Stimulated activated CD8-positive, alpha-beta memory T cell treated with anti-CD3 and anti-CD28 coated beads, Interleukin-2, amount 100 ng/mL, for 48 hours (primary cell): ENCODE results near the gene TCHHL1.

Source experiments
- DNase-seq, 2 donors: peaks; one replicate each; pipeline ENCODE4 v3.0.0-alpha.2; 2020; ENCODE audit warnings: low read depth in 2 of 2

TCHHL1 gene

DNA sequence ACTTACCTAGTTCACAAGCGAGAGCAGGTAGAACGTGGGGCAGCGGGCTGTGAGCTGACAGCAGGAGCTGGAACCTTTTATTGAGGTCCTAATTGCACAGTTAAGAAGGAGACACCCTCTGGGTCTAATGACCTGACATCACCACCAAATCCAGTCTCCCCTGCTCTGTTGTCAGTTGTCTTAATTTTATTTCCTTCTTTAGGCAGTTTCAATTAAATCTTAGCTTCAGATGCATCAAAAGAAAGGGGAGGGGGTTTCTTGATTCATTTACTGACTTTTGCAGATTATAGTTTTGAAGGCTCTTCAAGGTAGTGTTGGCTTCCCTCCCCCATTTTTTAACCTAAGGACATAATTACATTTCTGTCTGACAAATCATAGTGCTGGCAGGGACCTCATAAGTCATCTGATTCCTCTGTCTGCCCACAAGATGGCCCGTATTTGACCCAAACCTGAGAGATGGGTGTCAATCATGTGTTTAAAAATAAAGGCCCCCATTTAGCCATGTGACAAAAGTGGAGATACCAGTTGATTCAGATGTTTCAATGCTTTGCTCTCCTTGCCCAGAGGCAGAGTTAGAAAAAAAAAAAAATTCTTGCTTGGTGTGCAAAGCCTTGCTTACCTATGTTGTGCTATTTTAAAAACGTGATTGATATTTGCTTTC lies at the start of gene TCHHL1:
TCHHL1 (minus strand) TSS at position 51 of the 661 bp plus-strand sequence. CDS start 921 bp downstream, outside the sequence.
- no peak for DNase-seq

DNA sequence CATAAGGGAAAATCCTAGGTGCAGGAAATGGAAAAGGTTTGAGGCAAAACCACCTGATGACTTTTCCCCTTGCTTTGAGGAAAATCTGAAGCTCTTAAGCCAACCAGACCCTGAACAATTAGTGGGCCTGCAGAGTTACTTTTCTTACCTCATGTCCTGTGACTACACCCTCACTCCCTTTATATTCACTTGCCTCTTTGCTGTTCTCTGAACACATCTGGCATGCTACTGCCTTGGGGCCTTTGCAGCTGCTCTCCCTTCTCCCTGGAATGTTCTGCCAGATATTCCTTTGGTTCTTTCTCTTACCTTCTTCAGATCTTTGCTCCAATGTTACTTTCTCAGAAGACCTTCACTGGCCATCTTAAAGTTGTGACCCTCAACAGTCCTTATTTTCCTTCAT lies 48.4 kb upstream of the TCHHL1 start:
- no peak for DNase-seq

DNA sequence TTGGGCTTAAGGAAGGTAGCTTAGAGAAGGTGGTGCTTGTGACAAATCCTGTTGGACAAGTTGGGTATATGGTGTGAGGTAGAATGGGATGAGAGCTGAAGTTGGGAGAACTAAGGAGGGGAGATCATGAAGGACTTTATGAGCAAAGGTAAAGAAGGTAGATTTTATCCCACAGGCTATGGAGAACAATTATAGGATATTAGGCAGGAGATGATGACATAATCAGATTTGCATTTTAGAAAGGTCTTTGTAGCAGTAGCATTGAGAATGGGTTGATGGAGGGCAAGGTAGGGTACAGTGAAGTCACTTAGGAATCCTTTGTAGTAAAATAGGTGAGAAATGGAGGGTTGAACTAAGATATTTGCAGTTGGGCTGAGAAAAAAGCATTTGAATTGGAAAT lies 41.3 kb upstream of the TCHHL1 start:
- DNase-seq: no peak

DNA sequence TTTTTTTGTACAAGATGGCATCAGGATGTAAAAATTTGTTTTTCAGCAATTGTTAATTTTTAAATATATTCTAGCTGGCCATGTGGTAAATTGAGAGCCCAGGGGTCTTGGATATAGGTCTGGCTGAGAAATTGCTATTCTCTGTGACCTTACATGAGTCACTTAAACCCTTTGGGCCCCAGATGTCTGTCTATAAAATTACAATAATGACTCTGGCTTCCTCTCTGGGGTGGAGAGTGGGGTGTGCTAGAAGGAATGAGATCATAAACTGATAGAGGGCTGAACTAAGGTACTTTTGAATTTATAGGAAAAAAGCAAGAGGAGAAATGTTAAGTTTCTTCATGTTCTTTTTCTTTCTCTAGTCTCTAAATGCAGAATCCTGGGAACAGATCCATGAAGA lies 38.8 kb upstream of the TCHHL1 start:
- no peak for DNase-seq

DNA sequence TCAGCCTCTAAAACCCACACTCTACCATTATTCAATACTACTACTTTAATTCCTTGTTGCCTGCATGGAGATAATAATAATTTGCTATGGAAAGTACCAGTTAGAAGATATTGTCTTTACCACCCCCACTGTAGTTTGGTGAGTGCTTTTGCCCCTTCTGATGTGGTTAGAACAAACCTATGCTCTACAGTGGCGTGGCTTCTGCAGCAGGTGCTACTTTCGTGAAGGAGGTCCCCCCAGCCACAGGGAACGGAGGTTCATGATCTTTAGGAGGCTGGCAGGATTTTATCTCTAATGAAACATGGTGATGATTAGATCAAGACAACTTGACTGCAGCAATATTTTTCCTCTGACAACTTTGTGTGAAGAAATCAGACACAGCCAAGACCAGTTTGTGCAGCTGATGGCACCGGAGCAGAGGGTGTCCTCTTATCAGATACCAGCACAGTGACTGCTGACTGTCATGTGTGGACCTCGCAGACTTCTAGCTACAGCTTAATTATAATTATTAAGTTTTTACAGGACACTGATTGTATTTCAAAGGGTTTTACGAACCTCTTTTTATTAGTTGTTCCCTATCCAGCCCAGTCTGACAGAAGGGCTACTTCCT lies 37.1 kb upstream of the TCHHL1 start:
- no peak for DNase-seq

DNA sequence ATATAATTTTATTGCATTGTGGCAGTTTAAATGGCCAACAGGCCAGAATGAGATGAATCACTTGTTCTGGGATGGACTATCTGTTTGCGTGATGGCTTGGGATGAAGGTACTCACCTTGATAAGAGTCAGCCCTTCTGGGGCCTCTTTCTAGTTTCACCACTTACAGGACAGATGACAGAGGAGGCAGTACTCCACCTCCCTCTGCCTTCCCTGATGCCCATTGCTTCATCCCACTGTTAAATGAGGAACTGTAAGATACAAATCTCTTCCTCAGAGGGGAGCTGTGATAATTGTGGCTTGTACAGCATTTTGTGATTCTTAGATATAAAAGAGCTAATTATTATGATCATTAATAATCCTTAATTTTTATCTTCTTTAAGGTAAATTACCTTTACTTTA lies 30.1 kb upstream of the TCHHL1 start:
- no peak for DNase-seq

DNA sequence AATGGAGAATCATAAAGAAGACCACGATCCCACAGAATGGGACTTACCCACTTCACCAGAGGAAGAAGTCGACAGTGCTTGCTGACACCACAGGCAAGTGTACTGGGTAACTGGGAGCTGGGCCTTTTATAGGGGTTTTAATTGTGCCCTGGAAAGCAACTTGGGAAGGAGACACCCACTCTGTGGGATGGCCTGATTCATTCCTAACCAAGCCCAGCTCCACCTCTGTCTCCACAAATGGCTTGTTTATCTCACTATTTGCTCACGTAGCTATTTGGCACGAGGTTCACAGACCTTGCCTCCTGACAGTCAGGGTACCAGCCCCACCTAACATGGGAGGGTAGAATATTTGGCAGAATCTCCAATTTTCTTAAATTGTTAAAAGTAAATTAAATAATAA lies 26.5 kb upstream of the TCHHL1 start, which contains the start of gene TCHH:
TCHH (minus strand) TSS at position 101 of the 400 bp plus-strand sequence. CDS start 1,364 bp downstream, outside the sequence.
- no peak for DNase-seq

DNA sequence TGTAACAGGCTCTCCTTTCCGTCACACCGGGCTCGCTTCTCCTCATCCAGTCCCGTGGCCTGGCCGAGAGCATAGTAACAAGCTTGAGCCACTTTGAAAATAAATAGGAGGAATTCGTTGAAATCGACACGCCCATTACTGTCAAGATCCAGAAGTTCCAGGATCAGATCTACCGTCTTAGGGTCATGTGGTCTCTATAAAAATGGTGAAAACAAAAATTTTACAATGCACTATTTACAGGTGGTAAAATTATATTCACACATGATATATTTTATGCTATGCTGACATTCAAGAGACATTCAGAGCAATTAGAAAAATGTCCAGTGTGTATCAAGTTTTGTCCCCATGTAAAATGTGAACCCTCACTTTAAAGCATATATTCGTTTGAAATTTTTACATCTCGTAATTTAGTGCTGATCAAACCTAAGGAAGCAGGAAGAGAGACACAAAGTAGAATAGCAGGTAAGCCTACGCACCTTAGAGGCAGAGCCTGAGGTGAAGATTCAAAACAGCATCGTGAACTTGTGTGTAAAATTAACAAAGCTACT lies 24.1 kb upstream of the TCHHL1 start:
- DNase-seq: no peak

DNA sequence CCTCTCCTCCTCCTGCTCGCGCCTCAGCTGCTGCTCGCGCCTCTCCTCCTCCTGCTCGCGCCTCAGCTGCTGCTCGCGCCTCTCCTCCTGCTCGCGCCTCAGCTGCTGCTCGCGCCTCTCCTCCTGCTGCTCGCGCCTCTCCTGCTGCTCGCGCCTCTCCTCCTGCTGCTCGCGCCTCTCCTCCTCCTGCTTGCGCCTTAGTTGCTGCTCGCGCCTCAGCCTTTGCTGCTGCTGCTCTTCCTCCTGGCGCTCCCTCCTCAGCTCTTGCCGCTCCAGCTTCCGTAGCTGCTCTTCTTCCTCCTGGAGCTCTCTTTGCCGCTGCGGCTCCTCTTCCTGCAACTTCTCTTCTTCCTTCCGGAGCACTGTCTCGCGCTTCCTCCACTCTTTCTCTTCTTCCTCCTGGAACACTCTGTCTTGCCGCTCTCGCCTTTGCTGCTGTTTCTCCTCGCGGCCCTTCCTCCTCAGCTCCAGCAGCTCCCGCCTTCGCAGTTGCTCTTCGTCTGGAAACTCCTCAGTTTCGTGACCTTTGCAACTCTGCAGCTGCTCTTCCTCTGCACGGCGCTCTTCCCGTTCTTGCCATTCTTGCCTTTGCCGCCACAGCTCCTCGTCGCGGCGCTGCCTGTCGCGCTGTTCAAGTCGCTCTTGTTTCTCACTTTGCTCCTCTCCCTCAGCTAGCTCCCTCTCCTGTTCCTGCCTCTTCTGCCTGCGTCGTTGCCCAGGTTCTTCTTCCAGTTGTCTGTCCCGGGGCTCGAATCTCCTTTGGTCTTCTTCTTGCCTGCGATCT lies 23.4 kb upstream of the TCHHL1 start:
- DNase-seq: no peak

DNA sequence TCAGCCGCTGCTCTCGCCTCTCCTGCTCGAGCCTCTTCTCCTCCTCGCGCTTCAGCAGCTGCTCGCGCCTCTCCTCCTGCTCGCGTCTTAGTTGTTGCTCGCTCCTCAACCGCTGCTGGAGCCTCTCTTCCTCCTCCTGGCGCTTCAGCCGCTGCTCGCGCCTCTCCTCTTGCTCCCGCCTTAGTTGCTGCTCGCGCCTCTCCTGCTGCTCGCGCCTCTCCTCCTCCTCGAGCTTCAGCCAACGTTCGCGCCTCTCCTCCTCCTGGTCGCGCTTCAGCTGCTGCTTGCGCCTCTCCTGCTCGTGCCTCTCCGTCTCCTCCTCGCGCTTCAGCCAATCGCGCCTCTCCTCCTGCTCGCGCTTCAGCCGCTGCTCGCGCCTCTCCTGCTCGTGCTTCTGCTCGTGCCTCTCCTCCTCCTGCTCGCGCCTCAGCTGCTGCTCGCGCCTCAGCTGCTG lies 22.7 kb upstream of the TCHHL1 start:
- no peak for DNase-seq

DNA sequence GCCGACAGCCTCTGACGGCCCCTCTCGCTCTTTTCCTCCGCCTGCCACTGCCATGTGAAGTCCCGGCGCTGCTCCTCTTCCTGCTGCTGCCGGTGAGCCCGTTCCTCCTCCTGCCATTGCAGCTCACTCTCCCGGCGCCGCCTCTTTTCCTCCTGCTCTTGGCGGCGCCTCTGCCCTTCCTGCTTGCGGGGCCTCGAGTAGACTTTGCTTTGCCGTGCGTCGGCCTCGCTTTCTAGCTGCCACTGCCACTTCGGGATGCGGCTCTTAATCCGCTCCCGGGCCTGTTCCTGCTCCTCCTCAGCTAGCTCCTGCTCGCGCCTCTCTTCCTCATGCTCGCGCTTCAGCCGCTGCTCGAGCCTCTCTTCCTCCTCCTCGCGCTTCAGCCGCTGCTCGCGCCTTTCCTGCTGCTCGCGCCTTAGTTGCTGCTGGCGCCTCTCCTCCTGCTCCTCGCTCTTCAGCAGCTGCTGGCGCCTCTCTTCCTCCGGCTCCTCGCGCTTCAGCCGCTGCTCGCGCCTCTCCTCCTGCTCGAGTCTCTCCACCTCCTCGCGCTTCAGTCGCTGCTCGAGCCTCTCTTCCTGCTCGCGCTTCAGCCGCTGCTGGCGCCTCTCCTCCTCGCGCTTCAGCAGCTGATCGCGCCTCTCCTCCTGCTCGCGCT lies 22.1 kb upstream of the TCHHL1 start:
- DNase-seq: no peak

DNA sequence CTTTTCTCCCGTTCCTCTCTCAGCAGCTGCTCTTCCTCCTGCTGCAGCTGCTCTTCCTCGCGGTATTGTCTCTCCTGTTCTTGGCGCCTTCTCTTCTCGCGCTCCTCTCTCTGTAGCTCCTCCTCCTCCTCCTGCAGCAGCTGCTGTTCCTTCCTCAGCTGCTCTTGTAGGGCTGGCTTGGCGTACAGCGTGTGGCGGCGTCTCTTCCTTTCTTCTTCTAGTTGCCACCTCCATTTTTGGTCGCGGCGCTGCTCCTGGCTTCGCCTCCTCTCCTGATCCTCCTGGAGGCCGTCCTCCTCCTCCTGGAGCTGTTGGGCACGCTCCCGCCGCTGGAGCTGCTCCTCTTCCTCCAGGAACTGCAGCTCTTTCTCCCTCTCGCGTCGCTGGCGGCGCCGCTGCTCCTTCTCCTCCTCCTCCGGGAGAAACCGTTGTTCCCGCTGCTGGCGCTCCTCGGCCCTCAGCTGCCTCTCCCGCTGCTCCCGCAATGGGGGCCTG lies 21.5 kb upstream of the TCHHL1 start:
- DNase-seq: no peak

DNA sequence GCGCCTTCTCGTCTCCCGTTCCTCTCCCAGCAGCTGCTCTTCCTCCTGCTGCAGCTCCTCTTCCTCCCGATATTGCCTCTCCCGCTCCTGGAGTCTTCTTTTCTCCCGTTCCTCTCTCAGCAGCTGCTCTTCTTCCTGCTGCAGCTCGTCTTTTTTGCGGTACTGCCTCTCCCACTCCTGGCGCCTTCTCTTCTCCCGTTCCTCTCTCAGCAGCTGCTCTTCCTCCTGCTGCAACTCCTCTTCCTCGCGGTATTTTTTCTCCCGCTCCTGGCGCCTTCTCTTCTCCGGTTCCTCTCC lies 21.1 kb upstream of the TCHHL1 start:
- no peak for DNase-seq

DNA sequence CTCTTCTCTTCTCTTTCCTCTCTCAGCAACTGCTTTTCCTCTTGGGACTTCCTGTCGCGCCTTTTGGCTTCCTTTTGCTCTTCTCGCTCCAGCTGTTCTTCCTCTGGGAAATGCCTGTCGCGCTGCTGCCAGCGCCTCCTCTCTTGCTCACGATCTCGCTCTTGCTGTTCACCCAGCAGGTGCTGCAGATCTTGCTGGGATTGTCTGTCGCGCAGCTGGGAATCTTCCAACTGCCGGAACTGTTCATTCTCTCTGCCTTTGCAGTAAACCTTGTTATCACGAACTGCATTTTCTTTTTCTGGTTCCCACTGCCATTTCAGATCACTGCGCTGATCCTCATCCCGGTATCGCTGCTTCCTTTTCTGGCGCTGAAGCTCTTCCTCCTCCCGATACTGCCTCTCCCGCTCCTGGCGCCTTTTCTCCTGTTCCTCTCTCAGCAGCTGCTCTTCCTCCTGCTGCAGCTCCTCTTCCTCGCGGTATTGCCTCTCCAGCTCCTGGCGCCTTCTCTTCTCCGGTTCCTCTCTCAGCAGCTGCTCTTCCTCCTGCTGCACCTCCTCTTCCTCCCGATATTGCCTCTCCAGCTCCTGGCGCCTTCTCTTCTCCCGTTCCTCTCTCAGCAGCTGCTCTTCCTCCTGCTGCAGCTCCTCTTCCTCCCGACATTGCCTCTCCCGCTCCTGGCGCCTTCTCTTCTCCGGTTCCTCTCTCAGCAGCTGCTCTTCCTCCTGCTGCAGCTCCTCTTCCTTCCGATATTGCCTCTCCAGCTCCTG lies 20.6 kb upstream of the TCHHL1 start:
- no peak for DNase-seq

DNA sequence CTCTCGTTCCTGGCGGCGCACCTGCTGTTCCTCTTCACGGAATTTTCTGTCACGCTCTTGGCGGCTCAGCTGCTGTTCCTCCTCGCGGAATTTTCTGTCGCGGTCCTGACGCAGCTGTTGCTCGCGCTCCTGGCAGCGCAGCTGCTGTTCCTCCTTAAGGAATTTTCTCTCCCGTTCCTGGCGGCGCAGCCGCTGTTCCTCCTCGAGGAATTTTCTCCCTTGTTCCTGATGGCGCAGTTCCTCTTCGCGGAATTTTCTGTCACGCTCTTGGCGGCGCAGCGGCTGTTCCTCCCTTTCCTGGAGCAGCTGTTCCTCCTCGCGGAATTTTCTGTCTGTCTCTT lies 20.0 kb upstream of the TCHHL1 start:
- DNase-seq: no peak

DNA sequence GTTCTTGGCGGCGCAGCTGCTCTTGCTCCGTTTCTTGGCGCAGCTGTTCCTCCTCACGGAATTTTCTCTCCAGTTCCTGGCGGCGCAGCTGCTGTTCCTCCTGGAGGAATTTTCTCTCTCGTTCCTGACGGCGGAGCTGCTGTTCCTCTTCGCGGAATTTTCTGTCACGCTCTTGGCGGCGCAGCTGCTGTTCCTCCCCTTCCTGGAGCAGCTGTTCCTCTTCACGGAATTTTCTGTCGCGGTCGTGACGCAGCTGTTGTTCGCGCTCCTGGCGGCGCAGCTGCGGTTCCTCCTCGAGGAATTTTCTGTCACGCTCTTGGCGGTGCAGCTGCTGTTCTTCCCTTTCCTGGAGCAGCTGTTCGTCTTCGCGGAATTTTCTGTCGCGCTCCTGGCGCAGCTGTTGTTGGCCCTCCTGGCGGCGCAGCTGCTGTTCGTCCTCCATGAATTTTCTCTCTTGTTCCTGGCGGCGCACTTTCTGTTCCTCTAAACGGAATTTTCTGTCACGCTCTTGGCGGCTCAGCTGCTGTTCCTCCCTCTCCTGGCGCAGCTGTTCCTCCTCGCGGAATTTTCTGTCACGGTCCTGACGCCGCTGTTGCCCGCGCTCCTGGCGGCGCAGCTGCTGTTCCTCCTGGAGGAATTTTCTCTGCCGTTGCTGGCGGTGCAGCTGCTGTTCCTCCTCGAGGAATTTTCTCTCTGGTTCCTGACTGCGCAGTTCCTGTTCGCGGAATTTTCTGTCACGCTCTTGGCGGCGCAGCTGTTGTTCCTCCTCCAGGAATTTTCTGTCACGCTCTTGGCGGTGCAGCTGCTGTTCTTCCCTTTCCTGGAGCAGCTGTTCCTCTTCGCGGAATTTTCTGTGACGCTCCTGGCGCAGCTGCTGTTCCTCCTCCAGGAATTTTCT lies 19.4 kb upstream of the TCHHL1 start:
- DNase-seq: no peak

DNA sequence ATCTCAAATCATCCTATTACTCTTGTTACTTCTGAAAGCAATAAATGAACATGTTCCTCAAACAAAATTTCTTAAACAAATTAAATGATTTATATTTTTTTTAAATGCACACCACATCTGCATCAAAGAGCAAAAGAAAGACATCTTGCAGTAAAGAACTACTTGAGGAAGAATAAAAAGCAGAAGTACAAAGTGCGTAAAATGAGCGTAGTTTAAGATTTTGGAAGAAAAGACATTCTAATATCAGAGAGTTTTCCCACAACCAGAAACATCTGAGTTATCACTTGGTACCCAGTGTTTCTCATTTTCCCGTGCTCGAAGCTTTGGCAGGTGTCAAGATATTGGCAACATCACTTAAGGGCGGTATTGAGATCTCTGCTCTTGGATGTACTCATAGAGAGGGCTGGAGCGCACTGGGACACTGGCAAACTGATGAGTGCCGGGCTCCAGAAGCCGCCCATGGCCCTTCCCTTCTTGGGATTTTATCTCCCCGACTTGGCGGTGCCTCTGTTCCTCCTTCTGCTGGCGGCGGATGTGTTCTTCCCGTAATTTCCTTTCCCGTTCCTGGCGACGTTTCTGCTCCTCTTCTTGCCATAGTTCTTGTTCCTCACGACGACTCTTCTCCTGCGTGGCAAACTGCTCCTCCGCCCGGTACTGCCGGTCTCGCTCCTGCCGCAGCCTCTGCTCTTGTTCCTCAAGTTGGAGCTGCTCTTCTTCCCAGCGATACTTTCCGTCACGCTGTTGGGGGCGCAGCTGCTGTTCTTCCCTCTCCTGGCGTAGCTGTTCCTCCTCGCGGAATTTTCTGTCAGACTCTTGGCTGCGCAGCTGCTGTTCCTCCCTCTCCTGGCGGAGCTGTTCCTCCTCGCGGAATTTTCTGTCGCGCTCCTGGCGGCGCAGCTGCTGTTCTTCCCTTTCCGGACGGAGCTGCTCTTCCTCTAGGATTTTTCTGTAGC lies 18.4 kb upstream of the TCHHL1 start:
- DNase-seq: no peak

DNA sequence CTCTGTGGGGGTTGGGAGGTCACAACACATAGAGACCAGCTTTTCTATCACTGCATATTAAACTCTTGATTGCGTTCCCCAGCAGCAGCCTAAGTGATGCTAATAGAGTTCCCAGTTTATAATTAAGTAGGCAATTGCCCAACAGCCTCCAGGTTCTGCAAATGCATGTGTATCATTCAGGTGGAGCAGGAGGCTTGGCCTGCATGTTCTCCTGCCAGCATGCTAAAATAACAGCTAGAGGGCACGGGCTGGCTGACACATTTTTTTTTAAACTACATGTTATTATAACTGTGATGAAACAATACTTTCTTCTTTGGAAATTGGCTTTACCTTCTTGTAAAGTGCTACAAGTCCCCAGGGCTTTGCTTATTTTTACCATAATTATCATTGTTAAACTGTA lies 16.0 kb upstream of the TCHHL1 start:
- no peak for DNase-seq

DNA sequence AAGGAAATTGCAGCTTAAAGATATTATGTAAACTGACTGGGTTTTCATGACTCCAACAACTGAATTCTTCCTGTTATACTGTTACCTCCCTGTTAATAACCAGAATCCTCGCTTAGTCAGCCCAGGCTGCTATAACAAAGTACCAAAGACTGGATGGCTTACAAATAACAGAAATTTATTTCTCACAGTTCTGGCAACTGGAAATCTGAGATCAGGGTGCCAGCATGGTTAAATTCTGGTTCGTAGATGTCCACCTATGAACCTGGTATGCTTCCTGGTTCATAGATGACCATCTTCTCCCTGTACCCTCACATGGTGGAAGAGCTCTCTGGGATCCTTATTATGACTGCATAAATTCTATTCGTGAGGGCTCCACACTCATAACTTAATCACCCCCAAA lies 8.1 kb upstream of the TCHHL1 start:
- no peak for DNase-seq
